NB4 (cell line): Measurements from ENCODE around the gene CASP8AP2.

Source experiments
- MYC ChIP-seq: IDR thresholded peaks from 2 replicates; pipeline ENCODE4 v1.6.1; 2011; ENCODE audit warnings: low read depth, low read length
- POLR2A ChIP-seq: IDR thresholded peaks from 2 replicates; pipeline ENCODE4 v1.6.1; 2011; ENCODE audit warnings: mild to moderate bottlenecking; ENCODE audit not compliant: insufficient read length; ENCODE audit errors: extremely low read depth
- TF ChIP-seq, protein P1 (sequence below): IDR thresholded peaks from one replicate; pipeline ENCODE4 v1.5.1; 2012; ENCODE audit warnings: low read depth, low read length
- TF ChIP-seq, protein P2 (sequence below): IDR thresholded peaks from 2 replicates; pipeline ENCODE4 v1.6.1; 2011; ENCODE audit warnings: low read depth, low read length

DNA sequence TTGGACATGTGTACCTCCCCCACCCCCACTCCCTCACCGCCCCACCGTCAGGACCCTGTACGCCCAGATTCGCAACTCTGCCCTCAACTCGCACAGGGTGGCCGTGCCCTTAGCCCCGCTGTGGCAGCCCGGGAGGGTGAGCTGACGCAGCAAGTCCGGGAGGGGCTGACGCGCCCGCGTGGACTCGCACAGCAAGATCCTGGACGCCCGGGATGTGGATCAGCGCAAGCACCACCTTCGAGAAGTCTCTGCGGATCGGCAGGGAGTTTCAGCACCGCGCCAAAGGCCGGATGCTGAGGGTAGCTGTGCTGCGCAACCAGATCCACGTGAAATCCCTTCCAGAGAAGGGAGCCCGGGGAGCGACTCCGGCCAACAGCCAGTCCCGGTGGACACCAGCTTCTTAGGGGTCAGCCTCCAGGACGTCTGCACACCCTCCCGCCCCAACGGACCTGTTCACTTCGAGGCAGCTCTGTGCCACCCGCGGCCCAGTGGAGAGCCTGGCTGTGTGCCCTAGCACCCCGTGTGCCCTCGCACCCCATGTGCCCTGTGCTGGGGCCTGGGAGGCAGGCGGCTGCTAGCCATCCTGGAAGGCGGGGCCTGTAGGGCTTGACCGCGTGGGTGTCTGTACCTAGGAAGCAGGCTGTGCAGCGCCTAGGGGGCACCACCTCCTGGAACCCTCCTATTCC, 57.9 kb downstream of the CASP8AP2 start:
- TF ChIP-seq, protein P1, sequence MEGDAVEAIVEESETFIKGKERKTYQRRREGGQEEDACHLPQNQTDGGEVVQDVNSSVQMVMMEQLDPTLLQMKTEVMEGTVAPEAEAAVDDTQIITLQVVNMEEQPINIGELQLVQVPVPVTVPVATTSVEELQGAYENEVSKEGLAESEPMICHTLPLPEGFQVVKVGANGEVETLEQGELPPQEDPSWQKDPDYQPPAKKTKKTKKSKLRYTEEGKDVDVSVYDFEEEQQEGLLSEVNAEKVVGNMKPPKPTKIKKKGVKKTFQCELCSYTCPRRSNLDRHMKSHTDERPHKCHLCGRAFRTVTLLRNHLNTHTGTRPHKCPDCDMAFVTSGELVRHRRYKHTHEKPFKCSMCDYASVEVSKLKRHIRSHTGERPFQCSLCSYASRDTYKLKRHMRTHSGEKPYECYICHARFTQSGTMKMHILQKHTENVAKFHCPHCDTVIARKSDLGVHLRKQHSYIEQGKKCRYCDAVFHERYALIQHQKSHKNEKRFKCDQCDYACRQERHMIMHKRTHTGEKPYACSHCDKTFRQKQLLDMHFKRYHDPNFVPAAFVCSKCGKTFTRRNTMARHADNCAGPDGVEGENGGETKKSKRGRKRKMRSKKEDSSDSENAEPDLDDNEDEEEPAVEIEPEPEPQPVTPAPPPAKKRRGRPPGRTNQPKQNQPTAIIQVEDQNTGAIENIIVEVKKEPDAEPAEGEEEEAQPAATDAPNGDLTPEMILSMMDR, result no peak
- TF ChIP-seq, protein P2, sequence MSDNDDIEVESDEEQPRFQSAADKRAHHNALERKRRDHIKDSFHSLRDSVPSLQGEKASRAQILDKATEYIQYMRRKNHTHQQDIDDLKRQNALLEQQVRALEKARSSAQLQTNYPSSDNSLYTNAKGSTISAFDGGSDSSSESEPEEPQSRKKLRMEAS, result no peak
- no peak for TF ChIP-seq POLR2A
- no peak for TF ChIP-seq MYC
